IPS-11a (cell line): ENCODE data around the gene WDR86.

Experiments
- H3K4me3 ChIP-seq: one replicate; pipeline ENCODE4 v1.5.1; 2013; ENCODE audit warnings: low read depth, low read length, control low read depth

The WDR86 gene

DNA sequence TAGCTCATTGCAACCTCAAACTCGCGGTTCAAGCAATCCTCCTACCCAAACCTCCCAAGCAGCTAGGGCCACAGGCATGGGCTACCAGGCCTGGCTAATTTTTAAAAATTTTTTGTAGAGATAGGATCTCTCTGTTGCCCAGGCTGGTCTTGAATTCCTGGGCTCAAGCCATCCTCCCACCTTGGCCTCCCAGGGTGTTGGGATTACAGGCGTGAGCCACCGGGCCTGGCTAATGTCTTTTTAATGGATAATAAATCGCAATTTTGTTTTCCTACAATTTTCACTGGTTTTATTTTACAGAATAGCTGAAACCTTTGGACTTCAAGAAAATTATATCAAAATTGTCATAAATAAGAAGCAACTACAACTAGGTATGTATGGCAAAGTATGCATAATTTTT, 57.3 kb downstream of the WDR86 start:
- no peak overlapping the region for H3K4me3 ChIP-seq

GRCh38 chr7:151351967-151352366, 57.9 kb downstream of the WDR86 start:
- no peak overlapping the region for H3K4me3 ChIP-seq

DNA sequence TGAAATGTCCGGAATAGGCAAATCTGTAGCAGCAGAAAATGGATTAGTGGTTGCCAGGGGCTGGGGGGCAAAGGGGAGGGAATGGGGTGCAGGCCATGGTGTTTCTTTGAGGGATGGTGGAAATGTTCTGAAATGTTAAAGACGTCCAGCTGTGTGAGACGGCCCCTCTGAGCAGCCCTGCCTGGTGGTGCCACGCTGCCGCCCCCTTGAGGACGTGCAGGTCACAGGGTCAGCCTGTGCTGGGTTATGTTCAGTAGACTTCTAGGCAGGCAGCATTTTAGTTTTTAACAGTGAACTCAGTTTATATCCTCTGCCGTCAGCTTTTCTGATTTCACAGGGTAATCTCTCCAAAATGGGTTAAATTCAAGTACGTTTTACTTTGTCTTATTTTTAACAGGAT, 58.8 kb downstream of the WDR86 start:
- no peak overlapping the region for H3K4me3 ChIP-seq

GRCh38 chr7:151349507-151349853, 60.4 kb downstream of the WDR86 start:
- no peak overlapping the region for H3K4me3 ChIP-seq

DNA sequence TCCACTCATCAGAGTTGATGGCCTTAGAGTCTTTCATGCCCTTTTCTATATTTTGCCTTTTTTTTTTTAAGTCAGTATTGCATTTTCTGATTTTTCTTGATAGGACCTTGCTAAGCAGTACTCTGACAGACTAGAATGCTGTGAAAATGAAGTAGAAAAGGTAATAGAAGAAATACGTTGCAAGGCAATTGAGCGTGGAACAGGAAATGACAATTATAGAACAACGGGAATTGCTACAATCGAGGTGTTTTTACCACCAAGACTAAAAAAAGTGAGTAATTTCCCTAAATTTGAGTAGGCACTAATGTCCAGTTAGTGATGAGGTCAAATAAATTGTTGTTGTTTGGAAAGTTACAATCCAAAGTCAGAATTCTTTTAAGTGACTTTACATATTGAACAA, 60.9 kb downstream of the WDR86 start:
- no peak overlapping the region for H3K4me3 ChIP-seq

GRCh38 chr7:151347200-151347599, 62.6 kb downstream of the WDR86 start:
- H3K4me3 ChIP-seq, result no peak overlapping the region

GRCh38 chr7:151346470-151346769, 63.4 kb downstream of the WDR86 start:
- H3K4me3 ChIP-seq, result no peak overlapping the region

- no peak overlapping the region for H3K4me3 ChIP-seq
Measured at GRCh38 chr7:151345576-151346469, 64.0 kb downstream of the WDR86 start.

- H3K4me3 ChIP-seq, result no peak overlapping the region
Measured at GRCh38 chr7:151343516-151343915, 66.3 kb downstream of the WDR86 start.

DNA sequence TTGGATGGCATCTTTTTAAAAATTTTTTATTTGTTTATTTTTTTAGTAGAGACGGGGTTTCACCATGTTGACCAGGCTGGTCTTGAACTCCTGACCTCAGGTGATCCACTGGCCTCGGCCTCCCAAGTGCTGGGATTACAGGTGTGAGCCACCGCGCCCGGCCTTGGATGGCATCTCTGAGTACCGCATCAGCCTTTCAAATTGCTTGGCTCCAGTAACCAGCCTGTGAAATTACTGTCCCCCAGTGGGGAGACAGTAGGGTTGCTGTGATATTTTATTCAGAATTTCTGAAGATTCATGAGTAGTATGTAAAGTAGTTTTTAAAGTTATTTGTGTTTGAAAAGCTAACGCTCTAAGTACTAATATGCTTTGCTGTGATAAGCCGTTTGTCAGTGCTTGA, 67.0 kb downstream of the WDR86 start:
- no peak overlapping the region for H3K4me3 ChIP-seq

- peak overlapping the region; percentile 76 for H3K4me3 ChIP-seq
Measured at GRCh38 chr7:151342102-151342646, 67.7 kb downstream of the WDR86 start.

GRCh38 chr7:151341357-151342101, 68.3 kb downstream of the WDR86 start, which contains the start of gene NUB1:
TSS of gene NUB1 (plus strand) at chr7:151341812. CDS start at chr7:151345350, 3,538 bp downstream.
- H3K4me3 ChIP-seq, result peak within 1 kb of the TSS; percentile 76

- peak overlapping the region; percentile 35 for H3K4me3 ChIP-seq
Measured at GRCh38 chr7:151340794-151341356, 69.0 kb downstream of the WDR86 start.

- no peak overlapping the region for H3K4me3 ChIP-seq
Measured at GRCh38 chr7:151339651-151340382, 70.0 kb downstream of the WDR86 start.

- H3K4me3 ChIP-seq, result no peak overlapping the region
Measured at GRCh38 chr7:151338809-151339208, 71.0 kb downstream of the WDR86 start.

- no peak overlapping the region for H3K4me3 ChIP-seq
Measured at GRCh38 chr7:151337346-151337745, 72.5 kb downstream of the WDR86 start.

DNA sequence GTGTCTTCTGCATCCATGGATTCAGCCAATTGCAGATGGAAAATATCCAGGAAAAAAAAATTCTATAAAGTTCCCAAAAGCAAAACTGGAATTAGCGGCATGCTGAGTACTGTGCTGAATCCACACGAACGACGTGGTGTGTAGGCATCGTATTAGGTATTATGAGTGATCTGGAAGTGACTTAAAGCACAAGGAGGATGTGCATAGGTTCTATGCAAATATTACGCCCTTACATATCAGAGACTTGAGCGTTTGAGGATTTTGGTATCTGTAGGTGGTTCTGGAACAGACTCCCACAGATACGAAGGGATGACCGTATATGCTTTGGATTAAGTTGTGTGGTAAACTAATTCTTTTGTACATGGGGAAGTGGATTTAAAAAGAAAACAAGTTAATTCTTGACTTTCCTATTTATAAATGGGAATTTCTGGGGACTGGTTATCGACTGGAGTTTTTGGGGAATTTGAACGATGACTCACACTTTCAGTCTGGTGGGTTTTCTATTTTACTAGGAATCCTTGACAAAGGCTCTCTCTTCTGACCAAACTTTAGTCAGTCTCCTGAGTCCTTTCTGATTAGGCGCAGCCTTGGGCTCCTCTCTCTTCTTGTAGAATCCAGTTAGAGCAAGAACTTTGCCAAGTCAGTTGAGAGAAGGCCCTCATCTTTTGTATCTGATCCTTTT, 73.7 kb downstream of the WDR86 start:
- H3K4me3 ChIP-seq, result no peak overlapping the region

DNA sequence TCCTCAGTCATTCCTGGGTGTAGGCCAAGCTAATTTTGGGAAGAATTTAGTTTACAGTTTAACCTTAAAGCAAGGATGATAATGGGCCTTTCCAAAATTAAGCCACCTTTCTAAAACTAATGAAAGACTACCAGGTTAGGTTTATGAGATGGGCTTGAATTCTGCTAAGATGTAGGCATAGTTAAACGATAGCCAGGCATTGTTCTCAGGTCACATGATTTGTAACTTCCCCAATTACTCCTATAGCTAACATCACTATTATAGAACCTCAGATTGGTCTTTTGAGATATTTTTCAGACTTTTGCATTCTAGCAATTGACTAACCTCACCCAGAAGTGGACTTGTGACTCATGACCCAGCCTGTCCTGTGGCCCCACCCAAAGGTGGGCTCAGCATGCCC, 75.2 kb downstream of the WDR86 start:
- no peak overlapping the region for H3K4me3 ChIP-seq
